ENCODE data around the gene TP53I11.

Gene TP53I11

GRCh38 chr11:44970293-44970692, 19.6 kb upstream of the TP53I11 start:
- Histone ChIP-seq H2BK12ac (ENCODE audit: low read length in 2 of 2) (no peak overlapping the region), H3K9ac (ENCODE audit: low read length) (no peak overlapping the region), H3K27me3 (ENCODE audit: control insufficient read depth in 1 of 2, insufficient read depth in 1 of 2, low read length in 2 of 2) (peaks cover 33 to 43% of the 10 kb centered on the region in 2 experiments), H3K14ac (ENCODE audit: low read length in 2 of 2) (no peak overlapping the region), H2BK15ac (ENCODE audit: low read depth, poor library complexity, severe bottlenecking) (no peak overlapping the region), H4K91ac (ENCODE audit: low read length) (no peak overlapping the region), H2AK5ac (ENCODE audit: low read length, severe bottlenecking) (no peak overlapping the region), H3K4me1 (ENCODE audit: control insufficient read depth, insufficient read depth, low read depth, low read length) (peaks cover 7% of the 10 kb centered on the region), H4K8ac (ENCODE audit: low read length) (no peak overlapping the region), H3K27ac (ENCODE audit: low read length, poor library complexity, severe bottlenecking) (no peak overlapping the region), H3K18ac (ENCODE audit: low read depth in 1 of 2, low read length in 2 of 2) (no peak overlapping the region), H3K36me3 (ENCODE audit: control insufficient read depth in 1 of 2, insufficient read depth in 2 of 2, low read depth in 1 of 2, low read length in 2 of 2) (no peaks in the 10 kb centered on the region), H3K23ac (ENCODE audit: low read length in 2 of 2) (no peak overlapping the region), H2BK5ac (ENCODE audit: low read depth, low read length, poor library complexity, severe bottlenecking) (no peak overlapping the region), H3K4me3 (ENCODE audit: insufficient read depth in 1 of 2, low read depth in 1 of 2, low read length in 2 of 2) (no peak overlapping the region), H3K4me2 (ENCODE audit: low read length, poor library complexity, severe bottlenecking) (no peak overlapping the region), H3K79me1 (replicated peaks; ENCODE audit: low read length, poor library complexity, severe bottlenecking) (no peaks in the 10 kb centered on the region), H2BK120ac (ENCODE audit: low read depth, low read length) (no peak overlapping the region), H3K9me3 (ENCODE audit: control insufficient read depth, low read length) (no peaks in the 10 kb centered on the region), H3K4ac (ENCODE audit: low read depth in 1 of 2, low read length in 2 of 2) (no peak overlapping the region), H2AFZ (ENCODE audit: low read depth, low read length) (no peak overlapping the region)
- no peak for DNase-seq
- 92% methylated on average over 6 of the region's 6 CpGs for WGBS

- Histone ChIP-seq H3K4me2 (ENCODE audit: low read length, poor library complexity, severe bottlenecking) (no peak overlapping the region), H2BK120ac (ENCODE audit: low read depth, low read length) (peak overlapping the region; percentile 36), H3K9me3 (ENCODE audit: control insufficient read depth, low read length) (no peaks in the 10 kb centered on the region), H4K8ac (ENCODE audit: low read length) (no peak overlapping the region), H2BK15ac (ENCODE audit: low read depth, poor library complexity, severe bottlenecking) (no peak overlapping the region), H3K36me3 (ENCODE audit: control insufficient read depth in 1 of 2, insufficient read depth in 2 of 2, low read depth in 1 of 2, low read length in 2 of 2) (no peaks in the 10 kb centered on the region), H3K4me1 (ENCODE audit: control insufficient read depth, insufficient read depth, low read depth, low read length) (peaks cover 7% of the 10 kb centered on the region), H2AFZ (ENCODE audit: low read depth, low read length) (no peak overlapping the region), H3K18ac (ENCODE audit: low read depth in 1 of 2, low read length in 2 of 2) (no peak overlapping the region), H3K4me3 (ENCODE audit: insufficient read depth in 1 of 2, low read depth in 1 of 2, low read length in 2 of 2) (no peak overlapping the region), H3K14ac (ENCODE audit: low read length in 2 of 2) (no peak overlapping the region), H3K23ac (ENCODE audit: low read length in 2 of 2) (no peak overlapping the region), H2BK5ac (ENCODE audit: low read depth, low read length, poor library complexity, severe bottlenecking) (no peak overlapping the region), H3K79me1 (replicated peaks; ENCODE audit: low read length, poor library complexity, severe bottlenecking) (no peaks in the 10 kb centered on the region), H2BK12ac (ENCODE audit: low read length in 2 of 2) (no peak overlapping the region), H3K4ac (ENCODE audit: low read depth in 1 of 2, low read length in 2 of 2) (peak overlapping the region in 1 of 2 experiments; percentile 24), H3K27ac (ENCODE audit: low read length, poor library complexity, severe bottlenecking) (no peak overlapping the region), H3K27me3 (ENCODE audit: control insufficient read depth in 1 of 2, insufficient read depth in 1 of 2, low read length in 2 of 2) (peaks cover 33 to 42% of the 10 kb centered on the region in 2 experiments), H4K91ac (ENCODE audit: low read length) (no peak overlapping the region), H3K9ac (ENCODE audit: low read length) (no peak overlapping the region), H2AK5ac (ENCODE audit: low read length, severe bottlenecking) (no peak overlapping the region)
- DNase-seq = no peak
- WGBS = 87% methylated on average over 11 of the region's 12 CpGs
Measured at GRCh38 chr11:44969651-44970252, 19.1 kb upstream of the TP53I11 start.

- no peak overlapping the region for H4K91ac ChIP-seq (ENCODE audit: low read length)
- H3K79me1 ChIP-seq (replicated peaks; ENCODE audit: low read length, poor library complexity, severe bottlenecking) = no peaks in the 10 kb centered on the region
- H3K23ac ChIP-seq (ENCODE audit: low read length in 2 of 2) = no peak overlapping the region
- H2BK120ac ChIP-seq (ENCODE audit: low read depth, low read length) = no peak overlapping the region
- H3K4ac ChIP-seq (ENCODE audit: low read depth in 1 of 2, low read length in 2 of 2) = no peak overlapping the region
- H3K9me3 ChIP-seq (ENCODE audit: control insufficient read depth, low read length) = no peaks in the 10 kb centered on the region
- no peak overlapping the region for H4K8ac ChIP-seq (ENCODE audit: low read length)
- no peak overlapping the region for H2BK15ac ChIP-seq (ENCODE audit: low read depth, poor library complexity, severe bottlenecking)
- H3K18ac ChIP-seq (ENCODE audit: low read depth in 1 of 2, low read length in 2 of 2) = no peak overlapping the region
- H3K4me1 ChIP-seq (ENCODE audit: control insufficient read depth, insufficient read depth, low read depth, low read length) = no peaks in the 10 kb centered on the region
- H2AFZ ChIP-seq (ENCODE audit: low read depth, low read length) = no peak overlapping the region
- H3K36me3 ChIP-seq (ENCODE audit: control insufficient read depth in 1 of 2, insufficient read depth in 2 of 2, low read depth in 1 of 2, low read length in 2 of 2) = no peaks in the 10 kb centered on the region
- H3K14ac ChIP-seq (ENCODE audit: low read length in 2 of 2) = no peak overlapping the region
- no peak overlapping the region for H3K27ac ChIP-seq (ENCODE audit: low read length, poor library complexity, severe bottlenecking)
- H3K4me2 ChIP-seq (ENCODE audit: low read length, poor library complexity, severe bottlenecking) = no peak overlapping the region
- no peak overlapping the region for H2BK12ac ChIP-seq (ENCODE audit: low read length in 2 of 2)
- no peak overlapping the region for H3K4me3 ChIP-seq (ENCODE audit: insufficient read depth in 1 of 2, low read depth in 1 of 2, low read length in 2 of 2)
- DNase-seq = no peak
- H3K9ac ChIP-seq (ENCODE audit: low read length) = no peak overlapping the region
- 79% methylated on average over 3 of the region's 3 CpGs for WGBS
- H2BK5ac ChIP-seq (ENCODE audit: low read depth, low read length, poor library complexity, severe bottlenecking) = no peak overlapping the region
- H3K27me3 ChIP-seq (ENCODE audit: control insufficient read depth in 1 of 2, insufficient read depth in 1 of 2, low read length in 2 of 2) = peaks cover 30 to 32% of the 10 kb centered on the region in 2 experiments
- H2AK5ac ChIP-seq (ENCODE audit: low read length, severe bottlenecking) = no peak overlapping the region
Measured at GRCh38 chr11:44968510-44968909, 17.8 kb upstream of the TP53I11 start.

- H2BK5ac ChIP-seq (ENCODE audit: low read depth, low read length, poor library complexity, severe bottlenecking) = no peak overlapping the region
- H3K36me3 ChIP-seq (ENCODE audit: control insufficient read depth in 1 of 2, insufficient read depth in 2 of 2, low read depth in 1 of 2, low read length in 2 of 2) = no peaks in the 10 kb centered on the region
- H2BK15ac ChIP-seq (ENCODE audit: low read depth, poor library complexity, severe bottlenecking) = no peak overlapping the region
- H3K27ac ChIP-seq (ENCODE audit: low read length, poor library complexity, severe bottlenecking) = no peak overlapping the region
- H3K4me1 ChIP-seq (ENCODE audit: control insufficient read depth, insufficient read depth, low read depth, low read length) = no peaks in the 10 kb centered on the region
- H3K27me3 ChIP-seq (ENCODE audit: control insufficient read depth in 1 of 2, insufficient read depth in 1 of 2, low read length in 2 of 2) = peaks cover 29 to 32% of the 10 kb centered on the region in 2 experiments
- H2AFZ ChIP-seq (ENCODE audit: low read depth, low read length) = no peak overlapping the region
- H3K18ac ChIP-seq (ENCODE audit: low read depth in 1 of 2, low read length in 2 of 2) = no peak overlapping the region
- no peak overlapping the region for H3K4me2 ChIP-seq (ENCODE audit: low read length, poor library complexity, severe bottlenecking)
- no peak overlapping the region for H2BK120ac ChIP-seq (ENCODE audit: low read depth, low read length)
- no peaks in the 10 kb centered on the region for H3K79me1 ChIP-seq (replicated peaks; ENCODE audit: low read length, poor library complexity, severe bottlenecking)
- no peak overlapping the region for H4K91ac ChIP-seq (ENCODE audit: low read length)
- 81% methylated on average over 3 of the region's 3 CpGs for WGBS
- H3K4ac ChIP-seq (ENCODE audit: low read depth in 1 of 2, low read length in 2 of 2) = no peak overlapping the region
- no peak overlapping the region for H3K14ac ChIP-seq (ENCODE audit: low read length in 2 of 2)
- H3K4me3 ChIP-seq (ENCODE audit: insufficient read depth in 1 of 2, low read depth in 1 of 2, low read length in 2 of 2) = no peak overlapping the region
- no peak overlapping the region for H2BK12ac ChIP-seq (ENCODE audit: low read length in 2 of 2)
- H3K9ac ChIP-seq (ENCODE audit: low read length) = no peak overlapping the region
- no peak overlapping the region for H2AK5ac ChIP-seq (ENCODE audit: low read length, severe bottlenecking)
- no peaks in the 10 kb centered on the region for H3K9me3 ChIP-seq (ENCODE audit: control insufficient read depth, low read length)
- H3K23ac ChIP-seq (ENCODE audit: low read length in 2 of 2) = no peak overlapping the region
- no peak overlapping the region for H4K8ac ChIP-seq (ENCODE audit: low read length)
- no peak for DNase-seq
Measured at GRCh38 chr11:44967930-44968496, 17.3 kb upstream of the TP53I11 start.
